WTC11 (cell line): ENCODE data around the gene GPR158. TPM values are rescaled to one million over a fixed set of nuclear protein-coding genes. Genes with fewer than 3 reads are reported as not detected.

Experiments
- ATAC-seq: fragments of 200-7000 bp; cut with Tn5 transposase; 2 replicates; pipeline ENCODE4 v1.10.0; 2021; ENCODE audit warnings: mild to moderate bottlenecking, moderate library complexity
- CTCF ChIA-PET: fragments of 300-600 bp; sonication (Branson Sonifier 250); formaldehyde crosslinking; loops from one replicate; lab custom pipeline; 2021; ENCODE audit warnings: antibody characterized with exemption; lab: Charles Lee
- POLR2A ChIA-PET: fragments of 350-600 bp; sonication (Branson Sonifier 250); formaldehyde crosslinking; loops from one replicate; lab custom pipeline; 2021; ENCODE audit warnings: antibody characterized with exemption; lab: Charles Lee
- DNase-seq: peaks from one replicate; pipeline ENCODE4 v3.0.0; 2021; ENCODE audit warnings: low spot score
- H3K27ac Mint-ChIP-seq: 2 replicates; pipeline ENCODE4 v1.8.0; 2021; ENCODE audit warnings: mixed read lengths
- H3K27me3 Mint-ChIP-seq: 2 replicates; pipeline ENCODE4 v1.8.0; 2021; ENCODE audit warnings: low read depth, mild to moderate bottlenecking, moderate library complexity, mixed read lengths
- H3K36me3 Mint-ChIP-seq: 2 replicates; pipeline ENCODE4 v1.8.0; 2021; ENCODE audit warnings: mixed read lengths
- H3K4me1 Mint-ChIP-seq: 2 replicates; pipeline ENCODE4 v1.8.0; 2022; ENCODE audit warnings: mixed read lengths
- H3K4me3 Mint-ChIP-seq: 2 replicates; pipeline ENCODE4 v1.8.0; 2021; ENCODE audit warnings: mild to moderate bottlenecking, moderate library complexity, mixed read lengths
- H3K9me3 Mint-ChIP-seq: 2 replicates; pipeline ENCODE4 v1.8.0; 2021; ENCODE audit warnings: mixed read lengths
- FOXJ3 ChIP-seq: sonication (generic); formaldehyde crosslinking; IDR thresholded peaks from 2 replicates; pipeline ENCODE4 v1.9.0; 2021; ENCODE audit warnings: missing genetic modification reagents, mild to moderate bottlenecking, borderline replicate concordance
- FOXP1 ChIP-seq: sonication (generic); formaldehyde crosslinking; IDR thresholded peaks from 2 replicates; pipeline ENCODE4 v1.8.0; 2022; ENCODE audit warnings: missing genetic modification reagents, mild to moderate bottlenecking, moderate library complexity, borderline replicate concordance
- KAT7 ChIP-seq: sonication (generic); formaldehyde crosslinking; IDR thresholded peaks from 2 replicates; pipeline ENCODE4 v1.8.1; 2023; ENCODE audit warnings: missing genetic modification reagents, mild to moderate bottlenecking, borderline replicate concordance
- MXD4 ChIP-seq: fragments of 250-450 bp; sonication (Bioruptor Pico); IDR thresholded peaks from 2 replicates; pipeline ENCODE4 v1.8.0; 2021; ENCODE audit warnings: mild to moderate bottlenecking, moderate library complexity, borderline replicate concordance
- MYBL2 ChIP-seq: sonication (generic); formaldehyde crosslinking; IDR thresholded peaks from 2 replicates; pipeline ENCODE4 v1.8.1; 2023; ENCODE audit warnings: mild to moderate bottlenecking, moderate library complexity, missing genetic modification reagents
- NR1H2 ChIP-seq: sonication (generic); formaldehyde crosslinking; IDR thresholded peaks from 2 replicates; pipeline ENCODE4 v1.9.0; 2021; ENCODE audit warnings: mild to moderate bottlenecking, moderate library complexity, missing genetic modification reagents
- ZNF396 ChIP-seq: fragments of 250-450 bp; sonication (Bioruptor Pico); IDR thresholded peaks from 2 replicates; pipeline ENCODE4 v1.8.0; 2021; ENCODE audit warnings: mild to moderate bottlenecking, moderate library complexity, borderline replicate concordance
- ZNF423 ChIP-seq: fragments of 250-450 bp; sonication (Bioruptor Pico); IDR thresholded peaks from 2 replicates; pipeline ENCODE4 v2.1.2; 2022; ENCODE audit warnings: mild to moderate bottlenecking, moderate library complexity
- total RNA-seq: library from RNA; stranded (reverse); gene quantifications from 3 replicates; pipeline ENCODE4 v1.2.3, GENCODE V29; 2021
- TF ChIP-seq, protein P1 (sequence below): sonication (generic); formaldehyde crosslinking; IDR thresholded peaks from 2 replicates; pipeline ENCODE4 v1.8.0; 2022; ENCODE audit warnings: missing genetic modification reagents
- TF ChIP-seq, protein P2 (sequence below): fragments of 250-450 bp; sonication (Bioruptor Pico); IDR thresholded peaks from 2 replicates; pipeline ENCODE4 v1.9.0; 2021; ENCODE audit warnings: mild to moderate bottlenecking
- TF ChIP-seq, protein P3 (sequence below): fragments of 200-600 bp; IDR thresholded peaks from 2 replicates; pipeline ENCODE4 v1.8.0; 2022; ENCODE audit warnings: antibody characterized with exemption
- TF ChIP-seq, protein P4 (sequence below): sonication (generic); formaldehyde crosslinking; IDR thresholded peaks from 2 replicates; pipeline ENCODE4 v1.8.0; 2022; ENCODE audit warnings: mild to moderate bottlenecking, missing genetic modification reagents
- TF ChIP-seq, protein P5 (sequence below): sonication (generic); formaldehyde crosslinking; IDR thresholded peaks from 2 replicates; pipeline ENCODE4 v1.8.0; 2023; ENCODE audit warnings: mild to moderate bottlenecking, missing genetic modification reagents
- TF ChIP-seq, protein P6 (sequence below): sonication (generic); formaldehyde crosslinking; IDR thresholded peaks from 2 replicates; pipeline ENCODE4 v1.8.0; 2022; ENCODE audit warnings: mild to moderate bottlenecking, missing genetic modification reagents
- TF ChIP-seq, protein P7 (sequence below): fragments of 250-450 bp; sonication (Bioruptor Pico); conservative IDR thresholded peaks from 2 replicates; pipeline ENCODE4 v1.9.0; 2021; ENCODE audit warnings: mild to moderate bottlenecking
- TF ChIP-seq, protein P8 (sequence below): sonication (generic); formaldehyde crosslinking; IDR thresholded peaks from 2 replicates; pipeline ENCODE4 v1.8.1; 2023; ENCODE audit warnings: mild to moderate bottlenecking, moderate library complexity, missing genetic modification reagents

GPR158 gene
- total RNA-seq, 1 experiment from 2014 or later: 0.63 TPM

DNA sequence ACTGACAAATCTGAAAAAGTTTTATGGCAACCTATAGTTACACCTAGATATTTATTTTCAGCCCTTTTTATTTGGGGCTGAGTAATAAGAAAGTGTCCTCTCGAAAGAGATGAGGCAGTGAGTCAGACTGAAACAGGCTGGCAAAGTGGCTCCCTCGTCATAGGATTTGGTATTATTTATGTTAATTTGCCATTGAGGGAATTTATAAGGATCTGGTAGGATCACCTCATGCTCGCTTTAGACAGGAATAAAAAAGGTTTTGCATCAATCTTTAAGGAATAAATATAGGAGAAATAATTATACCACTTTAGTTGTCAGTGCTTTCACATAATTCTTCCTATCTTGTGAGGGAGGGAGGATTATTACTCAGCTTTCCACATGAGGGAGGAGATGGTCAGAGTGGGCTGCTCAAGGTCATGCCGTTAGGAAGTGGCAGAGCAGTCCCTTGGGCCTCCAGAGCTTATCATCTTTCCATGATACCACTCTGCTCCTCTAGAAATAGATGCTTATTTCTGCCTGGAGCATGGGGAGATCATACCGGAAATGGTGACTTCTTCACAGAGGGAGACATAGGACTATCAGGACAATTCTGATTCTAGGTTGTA lies 356.8 kb downstream of the GPR158 start (continued):
- TF ChIP-seq, protein P1, sequence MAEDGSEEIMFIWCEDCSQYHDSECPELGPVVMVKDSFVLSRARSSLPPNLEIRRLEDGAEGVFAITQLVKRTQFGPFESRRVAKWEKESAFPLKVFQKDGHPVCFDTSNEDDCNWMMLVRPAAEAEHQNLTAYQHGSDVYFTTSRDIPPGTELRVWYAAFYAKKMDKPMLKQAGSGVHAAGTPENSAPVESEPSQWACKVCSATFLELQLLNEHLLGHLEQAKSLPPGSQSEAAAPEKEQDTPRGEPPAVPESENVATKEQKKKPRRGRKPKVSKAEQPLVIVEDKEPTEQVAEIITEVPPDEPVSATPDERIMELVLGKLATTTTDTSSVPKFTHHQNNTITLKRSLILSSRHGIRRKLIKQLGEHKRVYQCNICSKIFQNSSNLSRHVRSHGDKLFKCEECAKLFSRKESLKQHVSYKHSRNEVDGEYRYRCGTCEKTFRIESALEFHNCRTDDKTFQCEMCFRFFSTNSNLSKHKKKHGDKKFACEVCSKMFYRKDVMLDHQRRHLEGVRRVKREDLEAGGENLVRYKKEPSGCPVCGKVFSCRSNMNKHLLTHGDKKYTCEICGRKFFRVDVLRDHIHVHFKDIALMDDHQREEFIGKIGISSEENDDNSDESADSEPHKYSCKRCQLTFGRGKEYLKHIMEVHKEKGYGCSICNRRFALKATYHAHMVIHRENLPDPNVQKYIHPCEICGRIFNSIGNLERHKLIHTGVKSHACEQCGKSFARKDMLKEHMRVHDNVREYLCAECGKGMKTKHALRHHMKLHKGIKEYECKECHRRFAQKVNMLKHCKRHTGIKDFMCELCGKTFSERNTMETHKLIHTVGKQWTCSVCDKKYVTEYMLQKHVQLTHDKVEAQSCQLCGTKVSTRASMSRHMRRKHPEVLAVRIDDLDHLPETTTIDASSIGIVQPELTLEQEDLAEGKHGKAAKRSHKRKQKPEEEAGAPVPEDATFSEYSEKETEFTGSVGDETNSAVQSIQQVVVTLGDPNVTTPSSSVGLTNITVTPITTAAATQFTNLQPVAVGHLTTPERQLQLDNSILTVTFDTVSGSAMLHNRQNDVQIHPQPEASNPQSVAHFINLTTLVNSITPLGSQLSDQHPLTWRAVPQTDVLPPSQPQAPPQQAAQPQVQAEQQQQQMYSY (CRISPR knock-in tag): no peak
- TF ChIP-seq ZNF396 (CRISPR knock-in tag) (no peak), FOXJ3 (no peak)
- TF ChIP-seq, protein P2, sequence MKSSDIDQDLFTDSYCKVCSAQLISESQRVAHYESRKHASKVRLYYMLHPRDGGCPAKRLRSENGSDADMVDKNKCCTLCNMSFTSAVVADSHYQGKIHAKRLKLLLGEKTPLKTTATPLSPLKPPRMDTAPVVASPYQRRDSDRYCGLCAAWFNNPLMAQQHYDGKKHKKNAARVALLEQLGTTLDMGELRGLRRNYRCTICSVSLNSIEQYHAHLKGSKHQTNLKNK (CRISPR knock-in tag): no peak

DNA sequence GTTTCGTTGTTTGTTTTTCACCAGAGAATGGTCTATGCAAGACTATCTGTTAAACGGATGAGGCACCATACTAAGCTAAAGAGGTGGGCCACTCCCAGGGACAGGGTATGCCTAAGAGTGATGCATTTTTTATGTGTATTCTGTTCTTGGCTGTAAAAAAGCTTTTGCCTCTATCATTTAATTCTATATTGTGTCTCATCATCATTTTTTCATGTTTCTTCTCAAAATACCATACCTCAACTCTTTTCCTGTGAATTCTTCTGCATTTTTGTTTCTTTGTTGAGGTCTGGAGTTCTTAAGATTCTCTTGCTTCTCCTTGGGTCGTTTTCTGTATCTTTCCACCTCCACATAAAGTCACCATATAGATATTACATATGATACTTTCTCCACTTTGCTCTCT lies 357.4 kb downstream of the GPR158 start:
- Mint-ChIP-seq H3K4me1 (peaks cover 7% of the 10 kb centered on the region; the same call in 1 of the 2 replicates), H3K4me3 (no peak overlapping the region), H3K27me3 (no peaks in the 10 kb centered on the region), H3K27ac (no peak overlapping the region), H3K9me3 (no peaks in the 10 kb centered on the region), H3K36me3 (no peaks in the 10 kb centered on the region)
- ChIA-PET CTCF (no interaction called here), POLR2A (no interaction called here)
- DNase-seq: no peak
- no peak for ATAC-seq
- TF ChIP-seq MXD4 (CRISPR knock-in tag) (no peak), KAT7 (CRISPR knock-in tag) (no peak), ZNF423 (CRISPR knock-in tag) (no peak), FOXP1 (CRISPR knock-in tag) (no peak), MYBL2 (no peak), FOXJ3 (no peak), NR1H2 (CRISPR knock-in tag) (no peak)
- TF ChIP-seq, protein P3, sequence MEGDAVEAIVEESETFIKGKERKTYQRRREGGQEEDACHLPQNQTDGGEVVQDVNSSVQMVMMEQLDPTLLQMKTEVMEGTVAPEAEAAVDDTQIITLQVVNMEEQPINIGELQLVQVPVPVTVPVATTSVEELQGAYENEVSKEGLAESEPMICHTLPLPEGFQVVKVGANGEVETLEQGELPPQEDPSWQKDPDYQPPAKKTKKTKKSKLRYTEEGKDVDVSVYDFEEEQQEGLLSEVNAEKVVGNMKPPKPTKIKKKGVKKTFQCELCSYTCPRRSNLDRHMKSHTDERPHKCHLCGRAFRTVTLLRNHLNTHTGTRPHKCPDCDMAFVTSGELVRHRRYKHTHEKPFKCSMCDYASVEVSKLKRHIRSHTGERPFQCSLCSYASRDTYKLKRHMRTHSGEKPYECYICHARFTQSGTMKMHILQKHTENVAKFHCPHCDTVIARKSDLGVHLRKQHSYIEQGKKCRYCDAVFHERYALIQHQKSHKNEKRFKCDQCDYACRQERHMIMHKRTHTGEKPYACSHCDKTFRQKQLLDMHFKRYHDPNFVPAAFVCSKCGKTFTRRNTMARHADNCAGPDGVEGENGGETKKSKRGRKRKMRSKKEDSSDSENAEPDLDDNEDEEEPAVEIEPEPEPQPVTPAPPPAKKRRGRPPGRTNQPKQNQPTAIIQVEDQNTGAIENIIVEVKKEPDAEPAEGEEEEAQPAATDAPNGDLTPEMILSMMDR: no peak
- TF ChIP-seq, protein P4, sequence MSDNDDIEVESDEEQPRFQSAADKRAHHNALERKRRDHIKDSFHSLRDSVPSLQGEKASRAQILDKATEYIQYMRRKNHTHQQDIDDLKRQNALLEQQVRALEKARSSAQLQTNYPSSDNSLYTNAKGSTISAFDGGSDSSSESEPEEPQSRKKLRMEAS: no peak
- TF ChIP-seq, protein P5, sequence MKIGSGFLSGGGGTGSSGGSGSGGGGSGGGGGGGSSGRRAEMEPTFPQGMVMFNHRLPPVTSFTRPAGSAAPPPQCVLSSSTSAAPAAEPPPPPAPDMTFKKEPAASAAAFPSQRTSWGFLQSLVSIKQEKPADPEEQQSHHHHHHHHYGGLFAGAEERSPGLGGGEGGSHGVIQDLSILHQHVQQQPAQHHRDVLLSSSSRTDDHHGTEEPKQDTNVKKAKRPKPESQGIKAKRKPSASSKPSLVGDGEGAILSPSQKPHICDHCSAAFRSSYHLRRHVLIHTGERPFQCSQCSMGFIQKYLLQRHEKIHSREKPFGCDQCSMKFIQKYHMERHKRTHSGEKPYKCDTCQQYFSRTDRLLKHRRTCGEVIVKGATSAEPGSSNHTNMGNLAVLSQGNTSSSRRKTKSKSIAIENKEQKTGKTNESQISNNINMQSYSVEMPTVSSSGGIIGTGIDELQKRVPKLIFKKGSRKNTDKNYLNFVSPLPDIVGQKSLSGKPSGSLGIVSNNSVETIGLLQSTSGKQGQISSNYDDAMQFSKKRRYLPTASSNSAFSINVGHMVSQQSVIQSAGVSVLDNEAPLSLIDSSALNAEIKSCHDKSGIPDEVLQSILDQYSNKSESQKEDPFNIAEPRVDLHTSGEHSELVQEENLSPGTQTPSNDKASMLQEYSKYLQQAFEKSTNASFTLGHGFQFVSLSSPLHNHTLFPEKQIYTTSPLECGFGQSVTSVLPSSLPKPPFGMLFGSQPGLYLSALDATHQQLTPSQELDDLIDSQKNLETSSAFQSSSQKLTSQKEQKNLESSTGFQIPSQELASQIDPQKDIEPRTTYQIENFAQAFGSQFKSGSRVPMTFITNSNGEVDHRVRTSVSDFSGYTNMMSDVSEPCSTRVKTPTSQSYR (CRISPR knock-in tag): no peak
- TF ChIP-seq, protein P6, sequence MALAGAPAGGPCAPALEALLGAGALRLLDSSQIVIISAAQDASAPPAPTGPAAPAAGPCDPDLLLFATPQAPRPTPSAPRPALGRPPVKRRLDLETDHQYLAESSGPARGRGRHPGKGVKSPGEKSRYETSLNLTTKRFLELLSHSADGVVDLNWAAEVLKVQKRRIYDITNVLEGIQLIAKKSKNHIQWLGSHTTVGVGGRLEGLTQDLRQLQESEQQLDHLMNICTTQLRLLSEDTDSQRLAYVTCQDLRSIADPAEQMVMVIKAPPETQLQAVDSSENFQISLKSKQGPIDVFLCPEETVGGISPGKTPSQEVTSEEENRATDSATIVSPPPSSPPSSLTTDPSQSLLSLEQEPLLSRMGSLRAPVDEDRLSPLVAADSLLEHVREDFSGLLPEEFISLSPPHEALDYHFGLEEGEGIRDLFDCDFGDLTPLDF (CRISPR knock-in tag): no peak
- TF ChIP-seq, protein P7, sequence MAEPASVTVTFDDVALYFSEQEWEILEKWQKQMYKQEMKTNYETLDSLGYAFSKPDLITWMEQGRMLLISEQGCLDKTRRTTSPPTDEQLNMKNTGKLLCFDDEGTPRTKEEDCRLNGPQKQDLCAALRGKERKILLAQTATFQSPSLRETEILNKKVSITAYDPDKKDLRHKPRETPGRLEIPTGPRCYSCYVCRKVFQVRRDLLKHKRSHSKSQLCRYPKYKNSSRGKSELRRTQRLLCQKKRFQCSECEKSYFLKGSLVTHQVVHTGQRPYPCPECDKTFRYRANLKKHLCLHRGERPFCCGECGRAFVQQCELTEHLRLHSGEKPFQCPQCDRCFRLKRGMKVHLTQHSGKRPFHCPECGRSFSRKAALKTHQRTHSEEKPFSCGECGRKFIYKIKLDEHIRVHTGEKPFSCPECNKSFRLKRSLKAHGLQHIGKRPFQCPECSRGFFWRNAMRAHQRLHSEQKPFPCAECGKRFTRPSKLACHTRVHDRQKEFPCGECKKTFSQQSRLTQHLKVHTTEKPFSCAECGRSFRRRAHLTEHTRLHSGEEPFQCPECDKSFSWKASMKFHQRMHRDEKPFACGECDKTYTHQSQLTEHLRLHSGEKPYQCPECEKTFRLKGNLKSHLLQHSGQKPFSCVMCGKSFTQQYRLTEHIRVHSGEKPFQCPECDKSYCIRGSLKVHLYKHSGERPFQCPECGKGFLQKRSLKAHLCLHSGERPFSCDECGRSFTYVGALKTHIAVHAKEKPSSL (CRISPR knock-in tag): no peak
- TF ChIP-seq, protein P2 (CRISPR knock-in tag): no peak
- TF ChIP-seq, protein P8, sequence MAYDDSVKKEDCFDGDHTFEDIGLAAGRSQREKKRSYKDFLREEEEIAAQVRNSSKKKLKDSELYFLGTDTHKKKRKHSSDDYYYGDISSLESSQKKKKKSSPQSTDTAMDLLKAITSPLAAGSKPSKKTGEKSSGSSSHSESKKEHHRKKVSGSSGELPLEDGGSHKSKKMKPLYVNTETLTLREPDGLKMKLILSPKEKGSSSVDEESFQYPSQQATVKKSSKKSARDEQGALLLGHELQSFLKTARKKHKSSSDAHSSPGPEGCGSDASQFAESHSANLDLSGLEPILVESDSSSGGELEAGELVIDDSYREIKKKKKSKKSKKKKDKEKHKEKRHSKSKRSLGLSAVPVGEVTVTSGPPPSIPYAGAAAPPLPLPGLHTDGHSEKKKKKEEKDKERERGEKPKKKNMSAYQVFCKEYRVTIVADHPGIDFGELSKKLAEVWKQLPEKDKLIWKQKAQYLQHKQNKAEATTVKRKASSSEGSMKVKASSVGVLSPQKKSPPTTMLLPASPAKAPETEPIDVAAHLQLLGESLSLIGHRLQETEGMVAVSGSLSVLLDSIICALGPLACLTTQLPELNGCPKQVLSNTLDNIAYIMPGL: no peak
